Muscle of leg (tissue), 11 donors: ENCODE measurements around the gene FBXL14. TPM values are rescaled to one million over a fixed set of nuclear protein-coding genes. Genes with fewer than 3 reads are reported as not detected.

Experiments used
- DNase-seq: peaks from one replicate; pipeline ENCODE4 v3.0.0; 2013
- H3K27ac ChIP-seq: one replicate; pipeline ENCODE4 v1.5.1; 2013; ENCODE audit warnings: mild to moderate bottlenecking, low read length, control low read depth
- H3K27me3 ChIP-seq: one replicate; pipeline ENCODE4 v1.6.1; 2013; ENCODE audit warnings: low read length; ENCODE audit not compliant: control insufficient read depth, insufficient read depth
- H3K36me3 ChIP-seq: one replicate; pipeline ENCODE4 v1.6.1; 2013; ENCODE audit warnings: low read length; ENCODE audit not compliant: control insufficient read depth, insufficient read depth
- H3K4me1 ChIP-seq: one replicate; pipeline ENCODE4 v1.6.1; 2013; ENCODE audit warnings: low read length; ENCODE audit not compliant: control insufficient read depth, insufficient read depth
- H3K4me3 ChIP-seq: one replicate; pipeline ENCODE4 v1.5.1; 2013; ENCODE audit warnings: low read length, control low read depth
- H3K9me3 ChIP-seq: replicated peaks from 2 replicates; pipeline ENCODE4 v1.6.1; 2013; ENCODE audit warnings: low read depth, low read length; ENCODE audit not compliant: control insufficient read depth
- whole genome bisulfite sequencing: methylation state at CpG from one replicate; pipeline ENCODE4 v1.1.5; 2013; ENCODE audit warnings: missing lambda C conversion rate; ENCODE audit not compliant: insufficient coverage; 5-methylcytosine and 5-hydroxymethylcytosine counted together
- polyA plus RNA-seq, 8 donors: library from polyadenylated mRNA; unstranded; fragments of 120-200 nt; gene quantifications; one replicate each; pipeline versions ENCODE4 v1.2.1 to v1.2.3, GENCODE V29; 2013; ENCODE audit warnings: inconsistent platforms in 1 of 8, low replicate concordance in 1 of 8; ENCODE audit not compliant: insufficient read length in 8 of 8, insufficient read depth in 1 of 8
- total RNA-seq: library from RNA; stranded (reverse); fragments of 120-200 nt; gene quantifications from one replicate; pipeline ENCODE4 v1.2.4, GENCODE V29; 2013

Gene FBXL14
- total and polyA plus RNA-seq, 9 donors = 3.3 to 7.2 (median 5.0) TPM

- Histone ChIP-seq H3K4me1 (peaks cover 23% of the 10 kb centered on the region), H3K27me3 (no peaks in the 10 kb centered on the region), H3K27ac (peak overlapping the region; percentile 85), H3K4me3 (no peak overlapping the region), H3K36me3 (no peaks in the 10 kb centered on the region), H3K9me3 (no peaks in the 10 kb centered on the region)
- DNase-seq = no peak
- WGBS = 80% methylated on average over 13 of the region's 14 CpGs
These were observed 40.1 kb downstream of the FBXL14 start for GRCh38 chr12:1553987-1554982.

DNA sequence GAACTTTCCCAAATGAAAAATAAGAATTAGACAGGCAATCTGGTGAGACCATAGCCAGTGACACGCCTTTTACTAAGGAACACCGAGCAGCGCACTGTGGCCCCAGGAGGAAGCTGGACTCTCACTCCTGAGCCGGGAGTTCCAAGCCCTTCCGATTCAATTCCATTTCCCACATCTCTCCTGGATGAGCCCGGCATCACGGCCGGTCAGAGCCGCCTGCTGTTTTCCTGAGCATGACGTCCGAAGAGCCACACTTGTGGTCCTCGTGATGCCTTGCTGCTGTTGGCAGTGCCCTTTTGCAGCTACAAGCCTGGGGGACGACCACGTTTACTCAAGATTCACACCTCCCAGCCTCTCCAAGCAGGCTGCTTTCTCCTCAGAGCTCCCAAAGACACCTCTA, 40.8 kb downstream of the FBXL14 start:
- peak; percentile 62 for DNase-seq
- peaks cover 23% of the 10 kb centered on the region for H3K4me1 ChIP-seq
- WGBS = 40% methylated on average over 14 of the region's 14 CpGs
- H3K4me3 ChIP-seq = no peak overlapping the region
- H3K27me3 ChIP-seq = no peaks in the 10 kb centered on the region
- H3K36me3 ChIP-seq = no peaks in the 10 kb centered on the region
- H3K9me3 ChIP-seq = no peaks in the 10 kb centered on the region
- H3K27ac ChIP-seq = peak overlapping the region; percentile 85

GRCh38 chr12:1552911-1553491, 41.4 kb downstream of the FBXL14 start:
- DNase-seq = peak; percentile 79
- peak overlapping the region; percentile 85 for H3K27ac ChIP-seq
- H3K4me3 ChIP-seq = no peak overlapping the region
- H3K4me1 ChIP-seq = peaks cover 23% of the 10 kb centered on the region
- no peaks in the 10 kb centered on the region for H3K27me3 ChIP-seq
- no peaks in the 10 kb centered on the region for H3K36me3 ChIP-seq
- H3K9me3 ChIP-seq = no peaks in the 10 kb centered on the region
- WGBS = 33% methylated on average over 8 of the region's 12 CpGs

- Histone ChIP-seq H3K36me3 (no peaks in the 10 kb centered on the region), H3K4me3 (no peak overlapping the region), H3K9me3 (no peaks in the 10 kb centered on the region), H3K27ac (peak overlapping the region; percentile 85), H3K27me3 (no peaks in the 10 kb centered on the region), H3K4me1 (peaks cover 23% of the 10 kb centered on the region)
- no peak for DNase-seq
- WGBS = 86% methylated on average over 2 of the region's 2 CpGs
These were observed 42.2 kb downstream of the FBXL14 start for GRCh38 chr12:1552171-1552570.

GRCh38 chr12:1551496-1551895, 42.9 kb downstream of the FBXL14 start:
- Histone ChIP-seq H3K27ac (no peak overlapping the region), H3K36me3 (no peaks in the 10 kb centered on the region), H3K4me1 (peaks cover 23% of the 10 kb centered on the region), H3K4me3 (no peak overlapping the region), H3K27me3 (no peaks in the 10 kb centered on the region), H3K9me3 (no peaks in the 10 kb centered on the region)
- no peak for DNase-seq
- WGBS = 92% methylated on average over 4 of the region's 6 CpGs

DNA sequence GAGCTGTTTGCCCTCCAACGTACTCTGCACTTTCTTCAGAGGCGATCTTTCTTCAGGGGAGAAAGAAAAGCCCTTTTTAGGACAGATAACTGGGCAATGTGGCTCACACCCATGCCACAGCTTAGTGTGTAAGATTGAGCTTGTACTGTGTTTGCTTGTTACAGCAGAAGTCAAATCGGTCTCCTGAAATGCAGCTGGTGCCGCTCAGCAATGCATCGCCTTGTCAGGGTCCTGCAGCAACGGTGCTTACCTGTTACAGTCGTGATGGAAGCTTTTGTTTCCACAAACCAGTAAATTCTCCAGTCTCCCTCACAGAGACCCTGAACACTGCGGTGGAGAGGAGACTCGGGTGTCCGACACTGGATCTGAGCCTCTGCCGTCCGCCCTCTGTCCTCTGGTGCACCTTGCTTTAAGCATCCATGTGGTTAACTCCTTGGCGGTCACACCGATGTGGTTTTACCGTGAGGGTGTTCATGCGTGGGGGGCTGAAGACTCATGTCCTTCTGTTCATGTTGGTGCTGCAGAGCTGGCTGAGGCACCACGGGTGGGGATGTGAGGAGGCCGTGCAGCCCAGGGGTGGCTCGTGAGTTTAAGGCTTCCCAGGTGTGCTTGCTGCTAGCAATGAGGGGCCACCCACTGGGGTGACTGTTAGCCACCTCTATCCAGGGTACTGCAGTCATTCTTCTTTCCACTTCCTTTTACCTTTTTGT, 47.3 kb downstream of the FBXL14 start:
- H3K36me3 ChIP-seq = no peaks in the 10 kb centered on the region
- peaks cover 2% of the 10 kb centered on the region for H3K4me1 ChIP-seq
- H3K9me3 ChIP-seq = peaks cover 3% of the 10 kb centered on the region
- H3K27ac ChIP-seq = no peak overlapping the region
- H3K27me3 ChIP-seq = no peaks in the 10 kb centered on the region
- 61% methylated on average over 17 of the region's 19 CpGs for WGBS
- no peak overlapping the region for H3K4me3 ChIP-seq
- DNase-seq = no peak

DNA sequence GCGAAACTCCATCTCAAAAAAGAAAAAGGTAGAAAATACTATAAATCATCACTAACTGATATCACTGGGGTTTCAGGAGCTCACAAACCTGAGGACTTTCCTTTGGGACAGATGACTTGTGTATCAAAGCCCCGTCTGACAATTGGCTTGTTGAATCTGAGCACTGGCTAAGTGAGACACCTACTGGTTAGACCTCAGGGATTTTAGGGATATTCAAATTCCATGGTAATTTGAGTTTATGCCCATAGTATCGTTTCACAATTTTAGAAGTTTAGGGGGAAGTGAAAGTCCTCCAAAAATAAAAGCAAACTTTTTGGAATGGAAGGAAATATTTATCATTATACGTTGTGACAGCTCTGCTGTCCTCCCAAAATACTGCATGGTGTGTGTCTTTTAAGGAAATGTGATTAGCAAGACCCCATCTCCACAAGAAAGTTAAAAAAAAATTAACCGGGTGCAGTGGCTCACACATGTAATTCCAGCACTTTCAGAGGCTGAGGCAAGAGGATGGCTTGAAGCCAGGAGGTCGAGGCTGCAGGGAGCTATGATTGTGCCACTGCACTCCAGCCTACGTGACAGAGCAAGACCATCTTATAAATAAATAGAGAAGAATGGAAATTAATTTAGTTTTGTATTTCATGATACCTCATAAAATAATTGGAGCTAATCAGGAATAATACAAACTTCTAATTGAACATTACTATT, 49.2 kb downstream of the FBXL14 start:
- Histone ChIP-seq H3K27me3 (no peaks in the 10 kb centered on the region), H3K9me3 (peaks cover 3% of the 10 kb centered on the region), H3K27ac (no peak overlapping the region), H3K4me1 (no peaks in the 10 kb centered on the region), H3K36me3 (no peaks in the 10 kb centered on the region), H3K4me3 (no peak overlapping the region)
- WGBS = 17% methylated on average over 1 of the region's 7 CpGs
- peak; percentile 38 for DNase-seq

DNA sequence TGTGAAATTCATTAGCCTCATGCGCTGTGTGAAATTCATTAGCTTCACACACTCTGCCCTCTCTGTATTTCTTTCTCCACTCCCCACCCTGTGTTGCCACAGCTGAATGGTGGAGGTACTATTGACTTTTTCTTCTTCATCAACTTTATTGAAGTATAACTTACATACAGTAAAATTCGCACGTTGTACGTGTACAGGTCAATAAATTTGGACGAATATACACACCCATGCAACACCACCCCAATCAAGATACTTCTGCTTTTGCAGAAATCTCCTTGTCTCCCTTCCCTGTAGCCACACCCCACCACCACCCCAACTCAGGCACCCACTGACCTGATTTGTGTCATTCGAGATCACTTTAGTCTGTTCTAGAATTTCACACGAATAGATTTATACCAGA, 51.8 kb downstream of the FBXL14 start:
- H3K4me1 ChIP-seq = no peaks in the 10 kb centered on the region

DNA sequence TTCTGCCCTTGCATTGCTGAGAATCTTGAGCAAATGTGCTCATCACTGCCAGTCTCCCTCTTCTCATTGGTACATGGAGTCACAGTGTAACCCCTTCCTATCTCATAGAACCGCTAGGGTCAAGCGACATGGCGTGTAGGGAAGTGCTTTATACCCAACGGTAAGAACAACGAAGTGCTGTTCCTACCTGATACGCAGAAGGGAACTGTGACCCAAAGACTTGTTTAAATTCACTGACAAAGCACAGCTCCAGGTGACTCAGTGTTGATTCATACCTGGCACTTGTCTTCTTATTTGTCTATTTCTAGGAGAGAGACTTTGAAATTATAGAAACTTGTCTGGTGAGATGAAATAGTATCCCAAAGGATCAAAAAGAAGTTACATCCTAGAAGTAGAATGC, 53.7 kb downstream of the FBXL14 start:
- WGBS = 100% methylated on average over 3 of the region's 6 CpGs
- DNase-seq = no peak

More for the DNA sequence above, 51.8 kb downstream of the FBXL14 start:
- Histone ChIP-seq H3K27me3 (peaks cover 16% of the 10 kb centered on the region), H3K36me3 (no peaks in the 10 kb centered on the region), H3K4me3 (no peak overlapping the region), H3K9me3 (peaks cover 3% of the 10 kb centered on the region), H3K27ac (no peak overlapping the region)
- 89% methylated on average over 4 of the region's 7 CpGs for WGBS
- no peak for DNase-seq

More for the DNA sequence above, 53.7 kb downstream of the FBXL14 start:
- Histone ChIP-seq H3K4me3 (no peak overlapping the region), H3K27ac (no peak overlapping the region), H3K4me1 (no peaks in the 10 kb centered on the region), H3K9me3 (peaks cover 3% of the 10 kb centered on the region), H3K36me3 (no peaks in the 10 kb centered on the region), H3K27me3 (peaks cover 31% of the 10 kb centered on the region)
